Activated CD8-positive, alpha-beta memory T cell treated with anti-CD3 and anti-CD28 coated beads, Interleukin-2, amount 10 ng/mL, durations not matched to agents 7 days and 5 days (primary cell): ENCODE results near the gene TRPC4AP. TPM values are rescaled to one million over a fixed set of nuclear protein-coding genes. Genes with fewer than 3 reads are reported as not detected.

Source experiments
- ATAC-seq: fragments of 150-1000 bp; cut with Tn5 transposase; one replicate; pipeline ENCODE4 v1.10.0; 2021; ENCODE audit warnings: moderate library complexity
- CTCF ChIA-PET: fragments of 350-600 bp; sonication (Branson Sonifier 250); formaldehyde crosslinking; loops from one replicate; lab custom pipeline; 2021; ENCODE audit warnings: antibody characterized with exemption; lab: Charles Lee
- DNase-seq: peaks from one replicate; pipeline ENCODE4 v3.0.0-alpha.2; 2020
- H3K27ac Mint-ChIP-seq: one replicate; pipeline ENCODE4 v1.8.0; 2021; ENCODE audit warnings: mild to moderate bottlenecking, mixed read lengths
- H3K27me3 Mint-ChIP-seq: one replicate; pipeline ENCODE4 v1.8.0; 2021; ENCODE audit warnings: mixed read lengths
- H3K36me3 Mint-ChIP-seq: one replicate; pipeline ENCODE4 v1.8.0; 2021; ENCODE audit warnings: mild to moderate bottlenecking, mixed read lengths
- H3K4me1 Mint-ChIP-seq: one replicate; pipeline ENCODE4 v1.8.0; 2021; ENCODE audit warnings: mixed read lengths
- H3K4me3 Mint-ChIP-seq: one replicate; pipeline ENCODE4 v1.8.0; 2021; ENCODE audit warnings: mild to moderate bottlenecking, moderate library complexity, mixed read lengths
- H3K9me3 Mint-ChIP-seq: one replicate; pipeline ENCODE4 v1.8.0; 2022; ENCODE audit warnings: low read depth, mixed read lengths
- total RNA-seq, 2 experiments: library from RNA; stranded (reverse); gene quantifications; one replicate each; pipeline ENCODE4 v1.2.3, GENCODE V29; 2021

Gene TRPC4AP
- total RNA-seq, 2 experiments from 2014 or later = 56.9 to 70.9 TPM

GRCh38 chr20:35039146-35039545 lies 53.5 kb downstream of the TRPC4AP start:
- Mint-ChIP-seq H3K27ac (peak overlapping the region; percentile 45), H3K27me3 (no peaks in the 10 kb centered on the region), H3K4me3 (no peak overlapping the region), H3K9me3 (no peaks in the 10 kb centered on the region), H3K36me3 (peaks cover 29% of the 10 kb centered on the region), H3K4me1 (peaks cover 12% of the 10 kb centered on the region)
- DNase-seq (no peak), ATAC-seq (no peak)
- CTCF ChIA-PET = interaction anchor here (0.5 to 1.3 kb wide), 3 partner anchors 12 to 70 kb away, joined by 3 to 4 read pairs (median 3); no protein-coding TSS in a partner anchor

- H3K36me3 Mint-ChIP-seq = peaks cover 51% of the 10 kb centered on the region
- CTCF ChIA-PET = no interaction called here
- H3K4me1 Mint-ChIP-seq = peaks cover 3% of the 10 kb centered on the region
These were observed 58.5 kb downstream of the TRPC4AP start for GRCh38 chr20:35034145-35034544.

GRCh38 chr20:35030136-35030535 lies 62.5 kb downstream of the TRPC4AP start:
- Mint-ChIP-seq H3K27me3 (no peaks in the 10 kb centered on the region), H3K4me1 (peaks cover 12% of the 10 kb centered on the region), H3K4me3 (no peak overlapping the region), H3K9me3 (no peaks in the 10 kb centered on the region), H3K27ac (no peak overlapping the region), H3K36me3 (peaks cover 62% of the 10 kb centered on the region)
- CTCF ChIA-PET = interaction anchor here (0.7 kb wide), 2 partner anchors 114 to 345 kb away, joined by 3 read pairs; no protein-coding TSS in a partner anchor
- no peak for DNase-seq
- no peak for ATAC-seq

More at GRCh38 chr20:35034145-35034544, 58.5 kb downstream of the TRPC4AP start:
- ATAC-seq (no peak), DNase-seq (no peak)
- no peak overlapping the region for H3K27ac Mint-ChIP-seq
- H3K4me3 Mint-ChIP-seq = no peak overlapping the region
- no peaks in the 10 kb centered on the region for H3K9me3 Mint-ChIP-seq
- H3K27me3 Mint-ChIP-seq = no peaks in the 10 kb centered on the region

- ATAC-seq (no peak), DNase-seq (no peak)
- CTCF ChIA-PET = no interaction called here
- no peak overlapping the region for H3K27ac Mint-ChIP-seq
- no peak overlapping the region for H3K4me3 Mint-ChIP-seq
- no peaks in the 10 kb centered on the region for H3K9me3 Mint-ChIP-seq
- H3K27me3 Mint-ChIP-seq = no peaks in the 10 kb centered on the region
- peaks cover 51% of the 10 kb centered on the region for H3K36me3 Mint-ChIP-seq
- peaks cover 12% of the 10 kb centered on the region for H3K4me1 Mint-ChIP-seq
These were observed 65.3 kb downstream of the TRPC4AP start for GRCh38 chr20:35027301-35027700.

- H3K27ac Mint-ChIP-seq = no peak overlapping the region
- H3K9me3 Mint-ChIP-seq = no peaks in the 10 kb centered on the region
- H3K4me3 Mint-ChIP-seq = no peak overlapping the region
- CTCF ChIA-PET = no interaction called here
- peaks cover 42% of the 10 kb centered on the region for H3K36me3 Mint-ChIP-seq
- DNase-seq = no peak
- H3K27me3 Mint-ChIP-seq = no peaks in the 10 kb centered on the region
- H3K4me1 Mint-ChIP-seq = peaks cover 12% of the 10 kb centered on the region
- ATAC-seq = no peak
These were observed 67.5 kb downstream of the TRPC4AP start for GRCh38 chr20:35025116-35025515.

- no peak for ATAC-seq
- Mint-ChIP-seq H3K27ac (no peak overlapping the region), H3K36me3 (peaks cover 40% of the 10 kb centered on the region), H3K9me3 (no peaks in the 10 kb centered on the region), H3K27me3 (no peaks in the 10 kb centered on the region), H3K4me1 (peaks cover 6% of the 10 kb centered on the region), H3K4me3 (no peak overlapping the region)
- CTCF ChIA-PET = interaction anchor here (0.6 to 1.1 kb wide), 2 partner anchors 73 to 117 kb away, joined by 3 to 4 read pairs; no protein-coding TSS in a partner anchor
- no peak for DNase-seq
These were observed 69.0 kb downstream of the TRPC4AP start for GRCh38 chr20:35023624-35024023.

GRCh38 chr20:35021831-35022230 lies 70.8 kb downstream of the TRPC4AP start:
- H3K4me1 Mint-ChIP-seq = no peaks in the 10 kb centered on the region
- H3K36me3 Mint-ChIP-seq = peaks cover 32% of the 10 kb centered on the region
- no peaks in the 10 kb centered on the region for H3K27me3 Mint-ChIP-seq
- H3K4me3 Mint-ChIP-seq = no peak overlapping the region
- no peaks in the 10 kb centered on the region for H3K9me3 Mint-ChIP-seq
- H3K27ac Mint-ChIP-seq = no peak overlapping the region
- ATAC-seq (no peak), DNase-seq (no peak)
- CTCF ChIA-PET = no interaction called here

GRCh38 chr20:35021063-35021462 lies 71.5 kb downstream of the TRPC4AP start:
- no peak overlapping the region for H3K27ac Mint-ChIP-seq
- no peaks in the 10 kb centered on the region for H3K4me1 Mint-ChIP-seq
- peaks cover 32% of the 10 kb centered on the region for H3K36me3 Mint-ChIP-seq
- no peak overlapping the region for H3K4me3 Mint-ChIP-seq
- CTCF ChIA-PET = no interaction called here
- DNase-seq (no peak), ATAC-seq (no peak)
- H3K27me3 Mint-ChIP-seq = no peaks in the 10 kb centered on the region
- H3K9me3 Mint-ChIP-seq = no peaks in the 10 kb centered on the region

- ATAC-seq (no peak), DNase-seq (no peak)
- H3K27ac Mint-ChIP-seq = peak overlapping the region; percentile 8
- CTCF ChIA-PET = no interaction called here
- no peak overlapping the region for H3K4me3 Mint-ChIP-seq
- peaks cover 31% of the 10 kb centered on the region for H3K36me3 Mint-ChIP-seq
- no peaks in the 10 kb centered on the region for H3K9me3 Mint-ChIP-seq
- H3K4me1 Mint-ChIP-seq = no peaks in the 10 kb centered on the region
- no peaks in the 10 kb centered on the region for H3K27me3 Mint-ChIP-seq
These were observed 72.3 kb downstream of the TRPC4AP start for GRCh38 chr20:35020108-35020928.

GRCh38 chr20:35018590-35019371 lies 73.8 kb downstream of the TRPC4AP start:
- no peaks in the 10 kb centered on the region for H3K27me3 Mint-ChIP-seq
- ATAC-seq (no peak), DNase-seq (no peak)
- H3K36me3 Mint-ChIP-seq = peaks cover 23% of the 10 kb centered on the region
- CTCF ChIA-PET = no interaction called here
- H3K27ac Mint-ChIP-seq = no peak overlapping the region
- no peaks in the 10 kb centered on the region for H3K9me3 Mint-ChIP-seq
- H3K4me3 Mint-ChIP-seq = no peak overlapping the region
- H3K4me1 Mint-ChIP-seq = no peaks in the 10 kb centered on the region

GRCh38 chr20:35017099-35017835 lies 75.3 kb downstream of the TRPC4AP start:
- Mint-ChIP-seq H3K9me3 (no peaks in the 10 kb centered on the region), H3K36me3 (peaks cover 27% of the 10 kb centered on the region), H3K27ac (no peak overlapping the region), H3K4me1 (no peaks in the 10 kb centered on the region), H3K4me3 (no peak overlapping the region), H3K27me3 (no peaks in the 10 kb centered on the region)
- DNase-seq (peak; percentile 4), ATAC-seq (no peak)
- CTCF ChIA-PET = interaction anchor here (0.6 to 1.5 kb wide), 2 partner anchors 16 to 73 kb away, joined by 4 read pairs; no protein-coding TSS in a partner anchor

- peaks cover 31% of the 10 kb centered on the region for H3K36me3 Mint-ChIP-seq
- no peaks in the 10 kb centered on the region for H3K9me3 Mint-ChIP-seq
- no peak for ATAC-seq
- peaks cover 5% of the 10 kb centered on the region for H3K4me1 Mint-ChIP-seq
- no peaks in the 10 kb centered on the region for H3K27me3 Mint-ChIP-seq
- no peak overlapping the region for H3K27ac Mint-ChIP-seq
- peak; percentile 29 for DNase-seq
- CTCF ChIA-PET = no interaction called here
- H3K4me3 Mint-ChIP-seq = no peak overlapping the region
These were observed 76.8 kb downstream of the TRPC4AP start for GRCh38 chr20:35015863-35016193.

- Mint-ChIP-seq H3K36me3 (peaks cover 33% of the 10 kb centered on the region), H3K27ac (no peak overlapping the region), H3K4me3 (no peak overlapping the region), H3K4me1 (peaks cover 10% of the 10 kb centered on the region), H3K27me3 (no peaks in the 10 kb centered on the region), H3K9me3 (no peaks in the 10 kb centered on the region)
- CTCF ChIA-PET = no interaction called here
- DNase-seq (no peak), ATAC-seq (no peak)
These were observed 78.1 kb downstream of the TRPC4AP start for GRCh38 chr20:35014537-35014936.
